Cortex of kidney (tissue), 1 donor: ENCODE measurements around the gene OR10R2.

Experiments
- DNase-seq: peaks from one replicate; lab custom pipeline; 2025; lab: John Stamatoyannopoulos, UW

Gene OR10R2

DNA sequence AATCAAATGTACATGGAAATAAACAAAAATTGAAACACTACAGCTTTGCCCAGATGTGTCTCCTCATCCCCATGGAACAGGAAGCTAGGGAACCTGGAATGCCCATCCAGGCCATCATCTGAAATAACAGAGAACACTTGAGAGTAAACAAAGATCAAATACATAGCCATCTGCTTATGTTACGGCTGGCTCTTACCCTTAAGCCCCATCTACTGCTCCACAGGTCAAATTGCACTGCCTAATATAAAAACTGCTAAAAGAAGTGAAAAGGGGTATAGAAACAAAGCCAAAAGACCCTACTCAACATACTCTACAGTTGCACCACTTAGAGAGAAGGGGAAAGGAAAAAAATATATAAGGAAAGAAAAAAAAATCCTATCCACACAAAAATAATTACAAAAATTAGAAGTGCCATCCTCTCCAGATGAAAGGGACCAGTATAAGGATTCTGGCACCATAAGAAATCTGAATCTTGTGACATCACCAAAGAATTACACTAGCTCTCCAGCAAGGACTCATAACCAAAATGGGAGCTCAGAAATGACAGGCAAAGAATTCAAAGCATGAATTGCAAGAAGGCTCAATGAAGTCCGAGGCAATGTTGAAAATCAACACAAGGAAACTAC lies 55.3 kb downstream of the OR10R2 start:
- DNase-seq, result no peak
